SK-N-SH treated with all-trans-retinoic acid at 6 μM for 48 hours (cell line): ENCODE data around the gene ATMIN.

Experiments
- ARNTL ChIP-seq: fragments of 450-650 bp; formaldehyde crosslinking; IDR thresholded peaks from 2 replicates; pipeline ENCODE4 v1.5.0; 2020; ENCODE audit warnings: low read depth, mild to moderate bottlenecking, moderate library complexity, borderline replicate concordance
- RARB ChIP-seq: fragments of 250-450 bp; sonication (Bioruptor Pico); IDR thresholded peaks from 2 replicates; pipeline ENCODE4 v1.8.0; 2021; ENCODE audit warnings: mild to moderate bottlenecking, moderate library complexity
- ZNF565 ChIP-seq: fragments of 450-650 bp; formaldehyde crosslinking; conservative IDR thresholded peaks from 2 replicates; pipeline ENCODE4 v1.5.0; 2020; ENCODE audit warnings: low read depth, mild to moderate bottlenecking, moderate library complexity
- TF ChIP-seq, protein P1 (sequence below): fragments of 250-450 bp; sonication (Bioruptor Pico); IDR thresholded peaks from 2 replicates; pipeline ENCODE4 v1.8.0; 2021; ENCODE audit warnings: low read depth, mild to moderate bottlenecking, moderate library complexity, borderline replicate concordance

DNA sequence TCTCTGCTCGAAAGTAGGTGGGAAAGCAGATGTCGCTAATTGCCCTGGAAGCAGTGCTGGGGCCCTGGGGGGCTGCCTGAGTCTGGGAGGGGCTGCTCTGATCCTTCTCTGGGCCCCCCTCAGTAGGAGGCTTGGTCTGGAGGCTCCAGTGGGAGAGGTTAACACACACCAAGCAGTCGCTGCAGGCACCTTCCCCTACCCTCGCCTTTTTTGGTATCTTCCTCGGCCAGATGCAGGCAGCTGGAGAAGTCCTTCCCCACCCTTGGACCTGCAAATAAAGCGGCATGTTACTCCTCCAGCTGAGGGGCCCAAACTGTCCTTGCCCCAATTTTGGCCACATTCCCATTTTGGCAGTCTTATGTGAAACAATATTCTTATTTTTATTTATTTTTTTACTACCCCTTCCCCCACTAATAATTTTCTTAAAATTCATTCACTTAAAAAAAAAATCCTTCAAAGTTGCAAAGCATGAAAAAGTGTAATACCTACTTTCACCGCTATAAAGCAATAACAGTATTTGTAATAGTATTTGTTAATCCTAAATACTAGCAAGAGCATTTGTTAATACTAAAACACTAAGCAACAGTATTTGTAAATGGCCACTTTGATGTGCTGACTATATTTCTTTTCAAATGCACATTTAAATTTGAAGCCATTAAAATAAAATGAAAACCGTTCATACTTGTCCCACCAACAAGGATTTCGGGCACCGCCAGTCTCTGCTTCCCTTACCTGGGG, 26.4 kb downstream of the ATMIN start:
- no peak for TF ChIP-seq ZNF565
- TF ChIP-seq, protein P1, sequence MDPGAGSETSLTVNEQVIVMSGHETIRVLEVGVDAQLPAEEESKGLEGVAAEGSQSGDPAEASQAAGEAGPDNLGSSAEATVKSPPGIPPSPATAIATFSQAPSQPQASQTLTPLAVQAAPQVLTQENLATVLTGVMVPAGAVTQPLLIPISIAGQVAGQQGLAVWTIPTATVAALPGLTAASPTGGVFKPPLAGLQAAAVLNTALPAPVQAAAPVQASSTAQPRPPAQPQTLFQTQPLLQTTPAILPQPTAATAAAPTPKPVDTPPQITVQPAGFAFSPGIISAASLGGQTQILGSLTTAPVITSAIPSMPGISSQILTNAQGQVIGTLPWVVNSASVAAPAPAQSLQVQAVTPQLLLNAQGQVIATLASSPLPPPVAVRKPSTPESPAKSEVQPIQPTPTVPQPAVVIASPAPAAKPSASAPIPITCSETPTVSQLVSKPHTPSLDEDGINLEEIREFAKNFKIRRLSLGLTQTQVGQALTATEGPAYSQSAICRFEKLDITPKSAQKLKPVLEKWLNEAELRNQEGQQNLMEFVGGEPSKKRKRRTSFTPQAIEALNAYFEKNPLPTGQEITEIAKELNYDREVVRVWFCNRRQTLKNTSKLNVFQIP (CRISPR knock-in tag) = no peak
- no peak for TF ChIP-seq RARB (CRISPR knock-in tag)
- no peak for TF ChIP-seq ARNTL (CRISPR knock-in tag)
